Testis (tissue), 3 donors: ENCODE results near the gene N4BP2L1. TPM values are rescaled to one million over a fixed set of nuclear protein-coding genes. Genes with fewer than 3 reads are reported as not detected.

Experiments
- DNase-seq: peaks from one replicate; pipeline ENCODE4 v3.0.0-alpha.2; 2019
- H3K27ac ChIP-seq, 2 donors: fragments of 200-600 bp; sonication (generic); one replicate each; pipeline ENCODE4 v1.5.1; 2019
- H3K27me3 ChIP-seq: fragments of 200-600 bp; sonication (generic); one replicate; pipeline ENCODE4 v1.5.1; 2019
- H3K36me3 ChIP-seq: fragments of 200-600 bp; sonication (generic); one replicate; pipeline ENCODE4 v1.5.1; 2017; ENCODE audit warnings: low read depth; ENCODE audit errors: missing control alignments
- H3K4me1 ChIP-seq: fragments of 200-600 bp; sonication (generic); one replicate; pipeline ENCODE4 v1.5.1; 2019
- H3K4me3 ChIP-seq, 2 donors: fragments of 200-600 bp; sonication (generic); one replicate each; pipeline ENCODE4 v1.5.1; 2017 to 2019
- H3K9me3 ChIP-seq: fragments of 200-600 bp; sonication (generic); one replicate; pipeline ENCODE4 v1.5.1; 2017
- CTCF ChIP-seq, 3 experiments: fragments of 450-650 bp in 2 of 3; fragments of 200-600 bp in 1 of 3; sonication (generic) in 1 of 3; IDR thresholded peaks; one replicate each; pipeline ENCODE4 v1.5.1; 2016 to 2019; ENCODE audit warnings: antibody characterized with exemption in 3 of 3, mild to moderate bottlenecking in 2 of 3, moderate library complexity in 1 of 3
- POLR2A ChIP-seq: fragments of 450-650 bp; IDR thresholded peaks from one replicate; pipeline ENCODE4 v1.6.1; 2017; ENCODE audit warnings: antibody characterized with exemption, mild to moderate bottlenecking, moderate library complexity
- WGBS, 2 donors: methylation state at CpG; one replicate each; pipeline ENCODE4 v1.1.5; 2018; 5-methylcytosine and 5-hydroxymethylcytosine counted together
- intact Hi-C: fragments of 100-400 bp; cut with DNase I; formaldehyde crosslinking; loops from one replicate; pipeline ENCODE4 v1.15.1; 2023; ENCODE audit warnings: low total_unique reads
- polyA plus RNA-seq: library from polyadenylated mRNA; stranded (reverse); fragments of 350-450 nt; fragmentation: Illumina TruSeq; extraction: RNeasy Lipid Tissue Mini Kit (QIAGEN cat#74804); gene quantifications from one replicate; pipeline ENCODE4 v1.2.3, GENCODE V29; 2014; ENCODE audit warnings: low read depth, low replicate concordance; ENCODE audit not compliant: insufficient read depth
- total RNA-seq, 2 donors: library from RNA; depleted of rRNA; stranded (reverse); fragments of >200 nt; gene quantifications; one replicate each; pipeline ENCODE4 v1.2.3, GENCODE V29; 2016

Gene N4BP2L1
- total and polyA plus RNA-seq, 3 donors from 2014 or later, result 8.3 to 13.6 (median 12.8) TPM

- 98 to 100% methylated on average over 2 of the region's 2 CpGs for WGBS, 2 donors
- Histone ChIP-seq H3K9me3 (no peaks in the 10 kb centered on the region), H3K4me1 (no peaks in the 10 kb centered on the region), H3K36me3 (no peaks in the 10 kb centered on the region), H3K4me3 (no peak overlapping the region), H3K27ac (no peak overlapping the region), H3K27me3 (no peaks in the 10 kb centered on the region)
- no peak for DNase-seq
- intact Hi-C loops, result no loop called here
- TF ChIP-seq POLR2A, result no peak
- no peak for TF ChIP-seq CTCF (IDR thresholded peaks at IDR 0.05)
Measured at GRCh38 chr13:32456591-32456990, 28.7 kb upstream of the N4BP2L1 start.

GRCh38 chr13:32455594-32455903, 27.6 kb upstream of the N4BP2L1 start:
- intact Hi-C loops, result no loop called here
- no peak for DNase-seq
- TF ChIP-seq POLR2A (no peak), CTCF (IDR thresholded peaks at IDR 0.05) (no peak)
- Histone ChIP-seq H3K36me3 (no peaks in the 10 kb centered on the region), H3K27ac (no peak overlapping the region), H3K9me3 (no peaks in the 10 kb centered on the region), H3K27me3 (no peaks in the 10 kb centered on the region), H3K4me1 (no peaks in the 10 kb centered on the region), H3K4me3 (no peak overlapping the region)
- 94 to 100% methylated on average over 2 of the region's 2 CpGs for WGBS, 2 donors

GRCh38 chr13:32454886-32455593, 27.1 kb upstream of the N4BP2L1 start:
- 43 to 91% methylated on average over 1 to 8 of the region's 8 CpGs for WGBS, 2 donors
- H3K4me1 ChIP-seq, result no peaks in the 10 kb centered on the region
- H3K36me3 ChIP-seq, result no peaks in the 10 kb centered on the region
- no peaks in the 10 kb centered on the region for H3K9me3 ChIP-seq
- no peaks in the 10 kb centered on the region for H3K27me3 ChIP-seq
- no peak for TF ChIP-seq POLR2A
- no peak for TF ChIP-seq CTCF (IDR thresholded peaks at IDR 0.05)
- no peak overlapping the region for H3K4me3 ChIP-seq
- H3K27ac ChIP-seq, result no peak overlapping the region
- intact Hi-C loops, result no loop called here
- no peak for DNase-seq

DNA sequence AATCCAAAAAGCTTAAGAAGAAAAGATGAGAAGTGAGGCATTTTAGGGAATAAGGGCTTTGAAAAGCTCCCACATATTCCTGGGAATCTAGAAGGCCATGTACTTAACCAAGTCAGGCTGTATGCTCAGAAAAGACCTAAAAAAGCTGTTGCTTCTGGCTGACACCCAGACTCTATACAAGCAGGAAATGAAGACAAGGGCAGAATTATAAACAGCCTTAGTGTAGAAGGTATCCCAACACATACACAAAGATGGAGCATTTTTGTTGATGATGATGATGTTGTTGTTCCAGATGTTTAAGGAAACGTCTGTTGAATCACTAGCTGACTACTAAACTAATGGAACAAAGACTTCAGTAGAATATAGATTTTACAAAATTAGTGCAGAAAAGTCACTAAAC, 26.1 kb upstream of the N4BP2L1 start:
- no peaks in the 10 kb centered on the region for H3K36me3 ChIP-seq
- H3K4me3 ChIP-seq, result no peak overlapping the region
- TF ChIP-seq CTCF (IDR thresholded peaks at IDR 0.05), result no peak
- TF ChIP-seq POLR2A, result no peak
- H3K27ac ChIP-seq, result no peak overlapping the region
- no peak for DNase-seq
- H3K9me3 ChIP-seq, result no peaks in the 10 kb centered on the region
- H3K4me1 ChIP-seq, result no peaks in the 10 kb centered on the region
- WGBS, 2 donors, result 63 to 88% methylated on average over 1 of the region's 1 CpG
- intact Hi-C loops, result no loop called here
- H3K27me3 ChIP-seq, result no peaks in the 10 kb centered on the region

GRCh38 chr13:32448972-32449371, 21.0 kb upstream of the N4BP2L1 start:
- WGBS, 2 donors, result 93 to 100% methylated on average over 1 of the region's 1 CpG
- H3K27ac ChIP-seq, result no peak overlapping the region
- no peak for DNase-seq
- no peak for TF ChIP-seq CTCF (IDR thresholded peaks at IDR 0.05)
- no peak for TF ChIP-seq POLR2A
- H3K36me3 ChIP-seq, result no peaks in the 10 kb centered on the region
- H3K4me3 ChIP-seq, result no peak overlapping the region
- intact Hi-C loops, result no loop called here
- H3K9me3 ChIP-seq, result no peaks in the 10 kb centered on the region
- H3K27me3 ChIP-seq, result no peaks in the 10 kb centered on the region
- H3K4me1 ChIP-seq, result no peaks in the 10 kb centered on the region
